H9 (cell line): Measurements from ENCODE around the gene OAS1. TPM values are rescaled to one million over a fixed set of nuclear protein-coding genes. Genes with fewer than 3 reads are reported as not detected.
A peak's percentile ranks its signal among the peaks of the same experiment; 100 is the strongest.

Source experiments
- DNase-seq: peaks from one replicate; pipeline ENCODE4 v3.0.0-alpha.2; 2017
- H2AFZ ChIP-seq: one replicate; pipeline ENCODE4 v1.6.1; 2013; ENCODE audit warnings: mild to moderate bottlenecking, low read length, control low read depth, moderate library complexity
- H2AK5ac ChIP-seq: 2 replicates; pipeline ENCODE4 v1.6.1; 2013; ENCODE audit warnings: low read length, control low read depth, mixed read lengths; ENCODE audit not compliant: insufficient read length
- H2BK120ac ChIP-seq: one replicate; pipeline ENCODE4 v1.6.1; 2013; ENCODE audit warnings: low read depth, mild to moderate bottlenecking, low read length, control low read depth, inconsistent platforms; ENCODE audit not compliant: poor library complexity, severe bottlenecking
- H2BK12ac ChIP-seq: 2 replicates; pipeline ENCODE4 v1.6.1; 2013; ENCODE audit warnings: low read length, control low read depth, mixed read lengths, low read depth; ENCODE audit not compliant: insufficient read length
- H2BK15ac ChIP-seq: 2 replicates; pipeline ENCODE4 v1.6.1; 2013; ENCODE audit warnings: low read depth, low read length, control low read depth
- H2BK20ac ChIP-seq: one replicate; pipeline ENCODE4 v1.6.1; 2013; ENCODE audit warnings: low read depth, mild to moderate bottlenecking, low read length, control low read depth, inconsistent platforms; ENCODE audit not compliant: poor library complexity, severe bottlenecking
- H2BK5ac ChIP-seq: 2 replicates; pipeline ENCODE4 v1.6.1; 2013; ENCODE audit warnings: low read length, control low read depth, mixed read lengths; ENCODE audit not compliant: insufficient read length
- H3K14ac ChIP-seq: 2 replicates; pipeline ENCODE4 v1.6.1; 2013; ENCODE audit warnings: low read length, control low read depth; ENCODE audit not compliant: insufficient read depth
- H3K18ac ChIP-seq: 2 replicates; pipeline ENCODE4 v1.6.1; 2013; ENCODE audit warnings: low read depth, mild to moderate bottlenecking, mixed read lengths, low read length, control low read depth; ENCODE audit not compliant: insufficient read length
- H3K23ac ChIP-seq: 2 replicates; pipeline ENCODE4 v1.6.1; 2013; ENCODE audit warnings: low read length, control low read depth, mixed read lengths, low read depth; ENCODE audit not compliant: insufficient read length
- H3K23me2 ChIP-seq: 2 replicates; pipeline ENCODE4 v1.6.1; 2013; ENCODE audit warnings: low read depth, mild to moderate bottlenecking, mixed read lengths, low read length, control low read depth; ENCODE audit not compliant: insufficient read length, poor library complexity, severe bottlenecking
- H3K27ac ChIP-seq: 2 replicates; pipeline ENCODE4 v1.5.1; 2013; ENCODE audit warnings: low read length, control low read depth, mixed read lengths, low read depth; ENCODE audit not compliant: insufficient read length
- H3K27me3 ChIP-seq: 2 replicates; pipeline ENCODE4 v1.6.1; 2013; ENCODE audit warnings: low read length, control low read depth, inconsistent platforms; ENCODE audit not compliant: insufficient read depth
- H3K4ac ChIP-seq: 2 replicates; pipeline ENCODE4 v1.6.1; 2013; ENCODE audit warnings: low read depth, mild to moderate bottlenecking, control low read depth, inconsistent platforms, low read length, moderate library complexity
- H3K4me1 ChIP-seq: 2 replicates; pipeline ENCODE4 v1.6.1; 2013; ENCODE audit warnings: low read length, control low read depth, inconsistent platforms; ENCODE audit not compliant: insufficient read depth
- H3K4me2 ChIP-seq: 2 replicates; pipeline ENCODE4 v1.6.1; 2013; ENCODE audit warnings: low read length, control low read depth, mixed read lengths; ENCODE audit not compliant: insufficient read length, insufficient read depth
- H3K56ac ChIP-seq: 2 replicates; pipeline ENCODE4 v1.6.1; 2013; ENCODE audit warnings: low read depth, mild to moderate bottlenecking, mixed read lengths, low read length, control low read depth; ENCODE audit not compliant: insufficient read length
- H3K79me1 ChIP-seq: 2 replicates; pipeline ENCODE4 v1.6.1; 2013; ENCODE audit warnings: low read depth, mild to moderate bottlenecking, moderate library complexity, low read length, control low read depth, inconsistent platforms; ENCODE audit not compliant: insufficient read depth, poor library complexity, severe bottlenecking
- H3K79me2 ChIP-seq: 2 replicates; pipeline ENCODE4 v1.6.1; 2013; ENCODE audit warnings: low read length, control low read depth, inconsistent platforms; ENCODE audit not compliant: insufficient read depth
- H3K9ac ChIP-seq: 2 replicates; pipeline ENCODE4 v1.6.1; 2013; ENCODE audit warnings: low read length, control low read depth, mixed read lengths; ENCODE audit not compliant: insufficient read length; ENCODE audit errors: extremely low read depth
- H3K9me3 ChIP-seq: one replicate; pipeline ENCODE4 v1.6.1; 2013; ENCODE audit warnings: low read depth, low read length, inconsistent platforms; ENCODE audit not compliant: control insufficient read depth
- H3T11ph ChIP-seq: one replicate; pipeline ENCODE4 v1.6.1; 2013; ENCODE audit warnings: mild to moderate bottlenecking, low read length, control low read depth, inconsistent platforms
- H4K20me1 ChIP-seq: one replicate; pipeline ENCODE4 v1.6.1; 2013; ENCODE audit not compliant: control insufficient read depth, insufficient read length, insufficient read depth
- H4K5ac ChIP-seq: 2 replicates; pipeline ENCODE4 v1.6.1; 2013; ENCODE audit warnings: low read depth, mild to moderate bottlenecking, mixed read lengths, low read length, control low read depth; ENCODE audit not compliant: insufficient read length
- H4K8ac ChIP-seq: replicated peaks from 2 replicates; pipeline ENCODE4 v1.6.1; 2013; ENCODE audit warnings: low read length, control low read depth, mixed read lengths, low read depth; ENCODE audit not compliant: insufficient read length
- H4K91ac ChIP-seq: 2 replicates; pipeline ENCODE4 v1.6.1; 2013; ENCODE audit warnings: low read depth, mild to moderate bottlenecking, moderate library complexity, mixed read lengths, low read length, control low read depth; ENCODE audit not compliant: insufficient read length
- H3K27ac Mint-ChIP-seq, 3 experiments: 2 replicates in 2 of 3; 3 replicates in 1 of 3; pipeline ENCODE4 v1.8.0; 2020 to 2021; ENCODE audit warnings: mixed read lengths in 3 of 3, mild to moderate bottlenecking in 1 of 3, moderate library complexity in 1 of 3
- H3K27me3 Mint-ChIP-seq: 2 replicates; pipeline ENCODE4 v1.8.0; 2021; ENCODE audit warnings: low read depth, mild to moderate bottlenecking, moderate library complexity, mixed read lengths
- H3K36me3 Mint-ChIP-seq, 3 experiments: 2 replicates in 2 of 3; 3 replicates in 1 of 3; pipeline ENCODE4 v1.8.0; 2020 to 2021; ENCODE audit warnings: low read depth in 3 of 3, mixed read lengths in 3 of 3; ENCODE audit not compliant: insufficient read depth in 1 of 3
- H3K4me1 Mint-ChIP-seq, 2 experiments: 2 replicates each; pipeline ENCODE4 v1.8.0; 2020; ENCODE audit warnings: mixed read lengths in 2 of 2
- H3K4me3 Mint-ChIP-seq, 2 experiments: 2 replicates in 1 of 2; 3 replicates in 1 of 2; pipeline ENCODE4 v1.8.0; 2020 to 2021; ENCODE audit warnings: mild to moderate bottlenecking in 2 of 2, mixed read lengths in 2 of 2, moderate library complexity in 1 of 2
- H3K9me3 Mint-ChIP-seq, 2 experiments: 2 replicates in 1 of 2; 3 replicates in 1 of 2; pipeline ENCODE4 v1.8.0; 2020; ENCODE audit warnings: mild to moderate bottlenecking in 2 of 2, mixed read lengths in 2 of 2, moderate library complexity in 1 of 2
- CTCF ChIP-seq: fragments of 200-600 bp; sonication (generic); conservative IDR thresholded peaks from 3 replicates; pipeline ENCODE4 v1.8.0; 2021; ENCODE audit warnings: antibody characterized with exemption, mild to moderate bottlenecking
- WGBS: extraction: QIAGEN DNeasy Blood & Tissue Kit; methylation state at CpG from one replicate; pipeline ENCODE4 v1.1.7; 2013; ENCODE audit warnings: missing lambda C conversion rate, low lambda C conversion rate, mixed read lengths; ENCODE audit not compliant: insufficient read length; ENCODE audit errors: extremely low coverage; 5-methylcytosine and 5-hydroxymethylcytosine counted together
- total RNA-seq: library from RNA; stranded (reverse); gene quantifications from 2 replicates; pipeline ENCODE4 v1.2.1, GENCODE V29; 2021

OAS1 gene
- total RNA-seq, 1 experiment from 2014 or later = not detected

- Histone ChIP-seq H3K14ac (no peak overlapping the region), H4K5ac (no peak overlapping the region), H4K8ac (no peak overlapping the region), H3K4ac (no peak overlapping the region; the same call in 1 of the 2 replicates), H3K79me1 (no peaks in the 10 kb centered on the region), H4K20me1 (no peaks in the 10 kb centered on the region), H2BK15ac (no peak overlapping the region), H3T11ph (no peak overlapping the region), H3K27ac (no peak overlapping the region), H3K9me3 (no peaks in the 10 kb centered on the region), H3K79me2 (no peaks in the 10 kb centered on the region), H3K4me2 (no peak overlapping the region), H3K27me3 (no peaks in the 10 kb centered on the region), H3K18ac (no peak overlapping the region), H4K91ac (no peak overlapping the region), H3K23me2 (no peaks in the 10 kb centered on the region), H2AFZ (no peak overlapping the region), H3K9ac (no peak overlapping the region), H3K4me1 (no peaks in the 10 kb centered on the region), H2BK20ac (no peak overlapping the region), H2BK120ac (no peak overlapping the region), H3K23ac (no peak overlapping the region), H2BK5ac (no peak overlapping the region), H3K56ac (no peak overlapping the region), H2BK12ac (no peak overlapping the region), H2AK5ac (no peak overlapping the region)
- peak overlapping the region; percentile 6 to 49 (median 11); a peak in 4 of 7 replicates for H3K27ac Mint-ChIP-seq
- H3K9me3 Mint-ChIP-seq = no peaks in the 10 kb centered on the region
- no peaks in the 10 kb centered on the region for H3K36me3 Mint-ChIP-seq
- DNase-seq = no peak
- peaks cover 4 to 12% of the 10 kb centered on the region in 2 experiments; a peak in 3 of 4 replicates for H3K4me1 Mint-ChIP-seq
- no peak overlapping the region for H3K4me3 Mint-ChIP-seq
- peaks cover 13% of the 10 kb centered on the region for H3K27me3 Mint-ChIP-seq
- TF ChIP-seq CTCF = no peak
- WGBS = no CpG with 5 or more reads among the region's 15 CpGs
Measured at GRCh38 chr12:112944024-112944690, 37.4 kb downstream of the OAS1 start.
